Measurements from ENCODE around the gene NLRC5. TPM values are rescaled to one million over a fixed set of nuclear protein-coding genes. Genes with fewer than 3 reads are reported as not detected.

NLRC5 gene
- total RNA-seq, 2 donors from 2014 or later, result 0.64 to 0.97 TPM

- DNase-seq, result no peak
- H3K4me3 Mint-ChIP-seq, result no peak overlapping the region
- no peaks in the 10 kb centered on the region for H3K4me1 ChIP-seq (ENCODE audit: control insufficient read depth, insufficient read depth, low read length)
Measured at GRCh38 chr16:57032931-57033330, 43.6 kb downstream of the NLRC5 start.

GRCh38 chr16:57036315-57036714 is 47.0 kb downstream of the NLRC5 start:
- no peaks in the 10 kb centered on the region for H3K36me3 ChIP-seq (ENCODE audit: control insufficient read depth, insufficient read depth, low read length)
- no peak overlapping the region for H3K4me3 ChIP-seq (ENCODE audit: low read length)
- H3K27me3 Mint-ChIP-seq (ENCODE audit: insufficient read depth), result peaks cover 4% of the 10 kb centered on the region
- H3K4me3 Mint-ChIP-seq, result no peak overlapping the region
- no peak for DNase-seq
- no peak for TF ChIP-seq CTCF (conservative IDR thresholded peaks at IDR 0.05)
- no peaks in the 10 kb centered on the region for H3K4me1 ChIP-seq (ENCODE audit: control insufficient read depth, insufficient read depth, low read length)
- no peaks in the 10 kb centered on the region for H3K9me3 ChIP-seq (ENCODE audit: control insufficient read depth, low read length)
- no peak overlapping the region for H3K9ac ChIP-seq (ENCODE audit: extremely low read depth, low read length, poor library complexity, severe bottlenecking)
- peaks cover 12% of the 10 kb centered on the region for H3K27me3 ChIP-seq (ENCODE audit: control insufficient read depth, insufficient read depth, low read length, poor library complexity, severe bottlenecking)
- no peak overlapping the region for H3K27ac Mint-ChIP-seq
- H3K9me3 Mint-ChIP-seq, result no peaks in the 10 kb centered on the region
- no peak overlapping the region for H3K27ac ChIP-seq (ENCODE audit: low read depth, low read length)
- no peaks in the 10 kb centered on the region for H3K36me3 Mint-ChIP-seq (ENCODE audit: low read depth)
- H3K4me1 Mint-ChIP-seq, result no peaks in the 10 kb centered on the region
- 87 to 90% methylated on average over 2 to 4 of the region's 4 CpGs for WGBS, 2 experiments (ENCODE audit: insufficient coverage in 1 of 2, insufficient read length in 1 of 2)

More at GRCh38 chr16:57032931-57033330, 43.6 kb downstream of the NLRC5 start:
- Mint-ChIP-seq H3K27me3 (ENCODE audit: insufficient read depth) (no peaks in the 10 kb centered on the region), H3K36me3 (ENCODE audit: low read depth) (no peaks in the 10 kb centered on the region), H3K9me3 (no peaks in the 10 kb centered on the region), H3K4me1 (no peaks in the 10 kb centered on the region), H3K27ac (no peak overlapping the region)
- no peak overlapping the region for H3K4me3 ChIP-seq (ENCODE audit: low read length)
- no peak overlapping the region for H3K27ac ChIP-seq (ENCODE audit: low read depth, low read length)
- H3K27me3 ChIP-seq (ENCODE audit: control insufficient read depth, insufficient read depth, low read length, poor library complexity, severe bottlenecking), result peaks cover 12% of the 10 kb centered on the region
- TF ChIP-seq CTCF (conservative IDR thresholded peaks at IDR 0.05), result no peak
- no peak overlapping the region for H3K9ac ChIP-seq (ENCODE audit: extremely low read depth, low read length, poor library complexity, severe bottlenecking)
- H3K9me3 ChIP-seq (ENCODE audit: control insufficient read depth, low read length), result no peaks in the 10 kb centered on the region
- H3K36me3 ChIP-seq (ENCODE audit: control insufficient read depth, insufficient read depth, low read length), result no peaks in the 10 kb centered on the region
- 85 to 96% methylated on average over 4 to 5 of the region's 5 CpGs for WGBS, 2 experiments (ENCODE audit: insufficient coverage in 1 of 2, insufficient read length in 1 of 2)

- H3K36me3 Mint-ChIP-seq (ENCODE audit: low read depth), result no peaks in the 10 kb centered on the region
- no peak overlapping the region for H3K4me3 Mint-ChIP-seq
- Histone ChIP-seq H3K4me1 (ENCODE audit: control insufficient read depth, insufficient read depth, low read length) (no peaks in the 10 kb centered on the region), H3K27ac (ENCODE audit: low read depth, low read length) (no peak overlapping the region), H3K27me3 (ENCODE audit: control insufficient read depth, insufficient read depth, low read length, poor library complexity, severe bottlenecking) (peaks cover 7% of the 10 kb centered on the region), H3K4me3 (ENCODE audit: low read length) (no peak overlapping the region), H3K9ac (ENCODE audit: extremely low read depth, low read length, poor library complexity, severe bottlenecking) (no peak overlapping the region), H3K9me3 (ENCODE audit: control insufficient read depth, low read length) (no peaks in the 10 kb centered on the region), H3K36me3 (ENCODE audit: control insufficient read depth, insufficient read depth, low read length) (no peaks in the 10 kb centered on the region)
- no peaks in the 10 kb centered on the region for H3K9me3 Mint-ChIP-seq
- no peak for TF ChIP-seq CTCF (conservative IDR thresholded peaks at IDR 0.05)
- H3K27ac Mint-ChIP-seq, result no peak overlapping the region
- H3K27me3 Mint-ChIP-seq (ENCODE audit: insufficient read depth), result peaks cover 6% of the 10 kb centered on the region
- H3K4me1 Mint-ChIP-seq, result no peaks in the 10 kb centered on the region
- 81 to 89% methylated on average over 3 to 7 of the region's 7 CpGs for WGBS, 2 experiments (ENCODE audit: insufficient coverage in 1 of 2, insufficient read length in 1 of 2)
- no peak for DNase-seq
Measured at GRCh38 chr16:57036945-57037344, 47.6 kb downstream of the NLRC5 start.

Data from endodermal cell (in vitro differentiated cells).